H1 (cell line): Measurements from ENCODE around the gene MYO9B. TPM values are rescaled to one million over a fixed set of nuclear protein-coding genes. Genes with fewer than 3 reads are reported as not detected.

Experiments used
- BACH1 ChIP-seq: IDR thresholded peaks from 2 replicates; pipeline ENCODE4 v1.6.1; 2012; ENCODE audit warnings: low read length, improper control_type of control experiment
- CEBPB ChIP-seq: IDR thresholded peaks from 2 replicates; pipeline ENCODE4 v1.6.1; 2012; ENCODE audit warnings: low read depth, low read length
- MAFK ChIP-seq: IDR thresholded peaks from 2 replicates; pipeline ENCODE4 v1.6.1; 2012; ENCODE audit warnings: low read depth, mild to moderate bottlenecking, improper control_type of control experiment, low read length
- NRF1 ChIP-seq: IDR thresholded peaks from 2 replicates; pipeline ENCODE4 v1.6.1; 2011; ENCODE audit warnings: mild to moderate bottlenecking, low read depth, low read length, improper control_type of control experiment
- POLR2A ChIP-seq, 2 experiments: IDR thresholded peaks; 1 replicate in 1 of 2; 2 replicates in 1 of 2; pipeline ENCODE4 v1.6.1; 2011; ENCODE audit warnings: low read depth in 2 of 2, low read length in 2 of 2, mild to moderate bottlenecking in 2 of 2; ENCODE audit errors: control extremely low read depth in 1 of 2
- RFX5 ChIP-seq: IDR thresholded peaks from 2 replicates; pipeline ENCODE4 v1.6.1; 2011; ENCODE audit warnings: low read depth, low read length, improper control_type of control experiment, borderline replicate concordance
- SIN3A ChIP-seq, 2 experiments: IDR thresholded peaks in 1 of 2; conservative IDR thresholded peaks in 1 of 2; 2 replicates each; pipeline ENCODE4 v1.6.1; 2011 to 2012; ENCODE audit warnings: low read length in 2 of 2, improper control_type of control experiment in 1 of 2, low read depth in 1 of 2, mild to moderate bottlenecking in 1 of 2
- polyA plus RNA-seq, 7 experiments: library from polyadenylated mRNA; depleted of rRNA in 3 of 7; stranded (reverse) in 5 of 7; unstranded in 2 of 7; fragments of >200 nt in 5 of 7; fragments of 200-250 nt in 2 of 7; gene quantifications; 1 replicate in 5 of 7; 2 replicates in 1 of 7; 4 replicates in 1 of 7; pipeline versions ENCODE4 v1.2.1 to v1.2.3, GENCODE V29; 2011 to 2013; ENCODE audit warnings: missing spikeins in 2 of 7, mixed read lengths in 2 of 7
- total RNA-seq: library from RNA; stranded (reverse); fragmentation: NEBNext Ultra II Directional; extraction: Animal tissue kit (Norgen Biotek cat#: 25700); gene quantifications from 2 replicates; pipeline ENCODE4 v1.2.1, GENCODE V29; 2021
- TF ChIP-seq, protein P1 (sequence below): fragments of 300-600 bp; sonication (generic); IDR thresholded peaks from 2 replicates; pipeline ENCODE4 v1.7.1; 2012; ENCODE audit warnings: low read length, moderate library complexity, mild to moderate bottlenecking, inconsistent platforms; ENCODE audit not compliant: insufficient replicate concordance
- TF ChIP-seq, protein P2 (sequence below): IDR thresholded peaks from 2 replicates; pipeline ENCODE4 v1.6.1; 2012; ENCODE audit warnings: inconsistent platforms
- TF ChIP-seq, protein P3 (sequence below): IDR thresholded peaks from 2 replicates; pipeline ENCODE4 v1.6.1; 2012; ENCODE audit warnings: inconsistent platforms

Gene MYO9B
- total and polyA plus RNA-seq, 2 of the 8 experiments (the other 6 are each of a cell fraction or from before 2014, with no cell fraction given): 27.6 to 77.1 TPM

DNA sequence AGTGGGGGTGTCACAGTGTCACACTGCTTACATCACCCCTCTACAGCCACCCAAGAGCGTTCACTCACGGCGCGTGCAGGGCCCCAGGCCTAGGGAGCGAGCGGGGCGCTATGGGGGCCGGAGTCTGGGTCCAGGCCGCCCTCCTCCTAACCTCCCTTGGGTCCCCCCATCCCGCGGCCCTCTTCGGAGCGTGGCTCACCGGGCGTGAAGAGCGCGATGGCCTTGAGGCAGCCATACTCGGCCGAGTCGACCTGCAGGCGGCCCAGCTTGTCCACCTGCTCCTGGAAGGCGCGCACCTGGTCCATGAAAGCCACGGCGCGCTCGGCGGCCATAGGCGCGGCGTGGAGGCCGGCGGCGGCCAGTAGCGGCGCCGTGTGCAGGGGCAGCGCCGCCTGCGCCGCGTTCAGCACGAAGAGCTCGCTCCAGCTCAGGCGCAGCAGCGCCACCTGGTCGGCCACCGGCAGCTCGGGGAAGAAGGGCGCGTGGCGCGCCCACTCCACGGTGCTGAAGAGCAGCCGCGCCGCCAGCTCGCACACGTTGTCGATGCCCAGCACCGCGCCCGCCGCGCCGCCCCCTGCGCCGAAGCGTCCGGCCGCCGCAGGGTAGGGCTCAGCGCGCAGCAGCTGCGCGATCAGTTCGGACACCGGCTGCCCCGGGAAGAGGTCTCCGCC is 159.9 kb downstream of the MYO9B start (continued):
- TF ChIP-seq, protein P1, sequence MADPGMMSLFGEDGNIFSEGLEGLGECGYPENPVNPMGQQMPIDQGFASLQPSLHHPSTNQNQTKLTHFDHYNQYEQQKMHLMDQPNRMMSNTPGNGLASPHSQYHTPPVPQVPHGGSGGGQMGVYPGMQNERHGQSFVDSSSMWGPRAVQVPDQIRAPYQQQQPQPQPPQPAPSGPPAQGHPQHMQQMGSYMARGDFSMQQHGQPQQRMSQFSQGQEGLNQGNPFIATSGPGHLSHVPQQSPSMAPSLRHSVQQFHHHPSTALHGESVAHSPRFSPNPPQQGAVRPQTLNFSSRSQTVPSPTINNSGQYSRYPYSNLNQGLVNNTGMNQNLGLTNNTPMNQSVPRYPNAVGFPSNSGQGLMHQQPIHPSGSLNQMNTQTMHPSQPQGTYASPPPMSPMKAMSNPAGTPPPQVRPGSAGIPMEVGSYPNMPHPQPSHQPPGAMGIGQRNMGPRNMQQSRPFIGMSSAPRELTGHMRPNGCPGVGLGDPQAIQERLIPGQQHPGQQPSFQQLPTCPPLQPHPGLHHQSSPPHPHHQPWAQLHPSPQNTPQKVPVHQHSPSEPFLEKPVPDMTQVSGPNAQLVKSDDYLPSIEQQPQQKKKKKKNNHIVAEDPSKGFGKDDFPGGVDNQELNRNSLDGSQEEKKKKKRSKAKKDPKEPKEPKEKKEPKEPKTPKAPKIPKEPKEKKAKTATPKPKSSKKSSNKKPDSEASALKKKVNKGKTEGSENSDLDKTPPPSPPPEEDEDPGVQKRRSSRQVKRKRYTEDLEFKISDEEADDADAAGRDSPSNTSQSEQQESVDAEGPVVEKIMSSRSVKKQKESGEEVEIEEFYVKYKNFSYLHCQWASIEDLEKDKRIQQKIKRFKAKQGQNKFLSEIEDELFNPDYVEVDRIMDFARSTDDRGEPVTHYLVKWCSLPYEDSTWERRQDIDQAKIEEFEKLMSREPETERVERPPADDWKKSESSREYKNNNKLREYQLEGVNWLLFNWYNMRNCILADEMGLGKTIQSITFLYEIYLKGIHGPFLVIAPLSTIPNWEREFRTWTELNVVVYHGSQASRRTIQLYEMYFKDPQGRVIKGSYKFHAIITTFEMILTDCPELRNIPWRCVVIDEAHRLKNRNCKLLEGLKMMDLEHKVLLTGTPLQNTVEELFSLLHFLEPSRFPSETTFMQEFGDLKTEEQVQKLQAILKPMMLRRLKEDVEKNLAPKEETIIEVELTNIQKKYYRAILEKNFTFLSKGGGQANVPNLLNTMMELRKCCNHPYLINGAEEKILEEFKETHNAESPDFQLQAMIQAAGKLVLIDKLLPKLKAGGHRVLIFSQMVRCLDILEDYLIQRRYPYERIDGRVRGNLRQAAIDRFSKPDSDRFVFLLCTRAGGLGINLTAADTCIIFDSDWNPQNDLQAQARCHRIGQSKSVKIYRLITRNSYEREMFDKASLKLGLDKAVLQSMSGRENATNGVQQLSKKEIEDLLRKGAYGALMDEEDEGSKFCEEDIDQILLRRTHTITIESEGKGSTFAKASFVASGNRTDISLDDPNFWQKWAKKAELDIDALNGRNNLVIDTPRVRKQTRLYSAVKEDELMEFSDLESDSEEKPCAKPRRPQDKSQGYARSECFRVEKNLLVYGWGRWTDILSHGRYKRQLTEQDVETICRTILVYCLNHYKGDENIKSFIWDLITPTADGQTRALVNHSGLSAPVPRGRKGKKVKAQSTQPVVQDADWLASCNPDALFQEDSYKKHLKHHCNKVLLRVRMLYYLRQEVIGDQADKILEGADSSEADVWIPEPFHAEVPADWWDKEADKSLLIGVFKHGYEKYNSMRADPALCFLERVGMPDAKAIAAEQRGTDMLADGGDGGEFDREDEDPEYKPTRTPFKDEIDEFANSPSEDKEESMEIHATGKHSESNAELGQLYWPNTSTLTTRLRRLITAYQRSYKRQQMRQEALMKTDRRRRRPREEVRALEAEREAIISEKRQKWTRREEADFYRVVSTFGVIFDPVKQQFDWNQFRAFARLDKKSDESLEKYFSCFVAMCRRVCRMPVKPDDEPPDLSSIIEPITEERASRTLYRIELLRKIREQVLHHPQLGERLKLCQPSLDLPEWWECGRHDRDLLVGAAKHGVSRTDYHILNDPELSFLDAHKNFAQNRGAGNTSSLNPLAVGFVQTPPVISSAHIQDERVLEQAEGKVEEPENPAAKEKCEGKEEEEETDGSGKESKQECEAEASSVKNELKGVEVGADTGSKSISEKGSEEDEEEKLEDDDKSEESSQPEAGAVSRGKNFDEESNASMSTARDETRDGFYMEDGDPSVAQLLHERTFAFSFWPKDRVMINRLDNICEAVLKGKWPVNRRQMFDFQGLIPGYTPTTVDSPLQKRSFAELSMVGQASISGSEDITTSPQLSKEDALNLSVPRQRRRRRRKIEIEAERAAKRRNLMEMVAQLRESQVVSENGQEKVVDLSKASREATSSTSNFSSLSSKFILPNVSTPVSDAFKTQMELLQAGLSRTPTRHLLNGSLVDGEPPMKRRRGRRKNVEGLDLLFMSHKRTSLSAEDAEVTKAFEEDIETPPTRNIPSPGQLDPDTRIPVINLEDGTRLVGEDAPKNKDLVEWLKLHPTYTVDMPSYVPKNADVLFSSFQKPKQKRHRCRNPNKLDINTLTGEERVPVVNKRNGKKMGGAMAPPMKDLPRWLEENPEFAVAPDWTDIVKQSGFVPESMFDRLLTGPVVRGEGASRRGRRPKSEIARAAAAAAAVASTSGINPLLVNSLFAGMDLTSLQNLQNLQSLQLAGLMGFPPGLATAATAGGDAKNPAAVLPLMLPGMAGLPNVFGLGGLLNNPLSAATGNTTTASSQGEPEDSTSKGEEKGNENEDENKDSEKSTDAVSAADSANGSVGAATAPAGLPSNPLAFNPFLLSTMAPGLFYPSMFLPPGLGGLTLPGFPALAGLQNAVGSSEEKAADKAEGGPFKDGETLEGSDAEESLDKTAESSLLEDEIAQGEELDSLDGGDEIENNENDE: no peak
- TF ChIP-seq NRF1 (no peak), SIN3A (conservative IDR thresholded peaks at IDR 0.05 in 1 of 2, IDR thresholded peaks at IDR 0.05 in 1 of 2; ENCODE audit: low read depth in 1 of 2, low read length in 2 of 2) (peak; percentile 71 to 76; a peak in 2 of 4 replicates), RFX5 (no peak), MAFK (no peak), BACH1 (peak; percentile 86), CEBPB (no peak), POLR2A (IDR thresholded peaks at IDR 0.05; ENCODE audit: control extremely low read depth in 1 of 2, low read depth in 2 of 2, low read length in 2 of 2) (peak in 1 of 2 experiments; percentile 8; a peak in 1 of 3 replicates)
- TF ChIP-seq, protein P2, sequence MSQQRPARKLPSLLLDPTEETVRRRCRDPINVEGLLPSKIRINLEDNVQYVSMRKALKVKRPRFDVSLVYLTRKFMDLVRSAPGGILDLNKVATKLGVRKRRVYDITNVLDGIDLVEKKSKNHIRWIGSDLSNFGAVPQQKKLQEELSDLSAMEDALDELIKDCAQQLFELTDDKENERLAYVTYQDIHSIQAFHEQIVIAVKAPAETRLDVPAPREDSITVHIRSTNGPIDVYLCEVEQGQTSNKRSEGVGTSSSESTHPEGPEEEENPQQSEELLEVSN: no peak
- TF ChIP-seq, protein P3, sequence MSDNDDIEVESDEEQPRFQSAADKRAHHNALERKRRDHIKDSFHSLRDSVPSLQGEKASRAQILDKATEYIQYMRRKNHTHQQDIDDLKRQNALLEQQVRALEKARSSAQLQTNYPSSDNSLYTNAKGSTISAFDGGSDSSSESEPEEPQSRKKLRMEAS: no peak
